Measurements from ENCODE around the gene RBM39.

DNA sequence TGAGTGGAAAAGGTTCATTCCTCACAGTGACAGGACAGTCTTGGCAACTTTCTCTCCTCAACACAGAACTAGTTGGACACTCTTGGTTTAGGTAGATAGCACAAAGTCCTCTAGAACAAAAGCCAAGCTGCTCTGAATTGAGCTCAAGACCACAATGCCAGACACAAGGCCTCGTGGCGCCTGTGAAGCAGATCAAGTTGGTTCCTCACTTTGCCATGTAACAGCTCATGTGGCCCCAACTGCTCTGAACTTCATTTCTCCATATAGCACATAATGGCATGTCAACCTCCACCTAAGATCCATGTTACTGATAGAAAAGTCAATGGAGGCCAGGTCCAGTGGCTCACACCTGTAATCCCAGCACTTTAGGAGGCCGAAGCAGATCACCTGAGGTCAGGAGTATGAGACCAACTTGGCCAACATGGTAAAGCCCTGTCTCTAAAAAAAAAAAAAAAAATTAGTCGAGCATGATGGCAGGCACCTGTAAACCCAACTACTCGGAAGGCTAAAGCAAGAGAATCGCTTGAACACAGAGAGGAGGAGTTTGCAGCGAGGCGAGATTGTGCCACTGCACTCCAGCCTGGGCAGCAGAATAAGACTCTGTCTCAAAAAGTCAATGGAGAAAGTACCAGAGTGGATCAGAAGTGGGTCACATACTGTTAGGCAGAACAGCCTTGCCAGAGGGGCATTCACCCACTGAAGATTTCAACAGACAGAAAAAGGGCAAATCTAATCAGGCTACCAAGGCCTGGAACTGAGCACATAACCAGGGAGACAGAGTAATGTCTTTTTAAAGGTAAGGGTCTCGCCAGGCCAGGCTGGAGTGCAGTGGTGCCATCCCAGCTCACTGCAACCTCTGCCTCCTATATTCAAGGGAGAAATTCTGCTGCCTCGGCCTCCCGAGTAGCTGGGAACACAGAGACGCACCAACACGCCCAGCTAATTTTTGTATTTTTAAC lies 21.6 kb downstream of the RBM39 start:
- TF ChIP-seq CTCF (IDR thresholded peaks at IDR 0.05; ENCODE audit: low read length) (no peak), EZH2 (IDR thresholded peaks at IDR 0.05; ENCODE audit: borderline replicate concordance, low read length) (no peak)

All from OCI-LY1 (cell line).